SJSA1 (cell line): ENCODE data around the gene HLA-DQA1. TPM values are rescaled to one million over a fixed set of nuclear protein-coding genes. Genes with fewer than 3 reads are reported as not detected.
"Not testable (repeated sequence)": the region's sequence is repeated elsewhere in the genome, so short reads cannot be mapped to it uniquely, and the experiment has no call there.

Experiments
- DNase-seq, 2 experiments: peaks; one replicate each; pipeline ENCODE4 v3.0.0-alpha.2; 2015 to 2020; ENCODE audit warnings: low spot score in 2 of 2, low read depth in 1 of 2
- H3K27ac ChIP-seq: fragments of 250-450 bp; sonication (Bioruptor Pico); 2 replicates; pipeline ENCODE4 v1.5.1; 2020; ENCODE audit warnings: mild to moderate bottlenecking, moderate library complexity
- H3K27me3 ChIP-seq: fragments of 250-450 bp; sonication (Bioruptor Pico); replicated peaks from 2 replicates; pipeline ENCODE4 v1.5.1; 2020; ENCODE audit warnings: mild to moderate bottlenecking, moderate library complexity
- H3K36me3 ChIP-seq: fragments of 250-450 bp; sonication (Bioruptor Pico); 2 replicates; pipeline ENCODE4 v1.5.1; 2020; ENCODE audit warnings: mild to moderate bottlenecking
- H3K4me1 ChIP-seq: fragments of 250-450 bp; sonication (Bioruptor Pico); replicated peaks from 2 replicates; pipeline ENCODE4 v1.6.1; 2021; ENCODE audit warnings: mild to moderate bottlenecking
- H3K4me3 ChIP-seq: fragments of 250-450 bp; sonication (Bioruptor Pico); 2 replicates; pipeline ENCODE4 v1.5.1; 2020; ENCODE audit warnings: mild to moderate bottlenecking
- H3K9me3 ChIP-seq: fragments of 250-450 bp; sonication (Bioruptor Pico); replicated peaks from 2 replicates; pipeline ENCODE4 v1.5.1; 2020; ENCODE audit warnings: mild to moderate bottlenecking
- total RNA-seq: library from RNA; depleted of rRNA; stranded (reverse); fragments of >200 nt; shearing (Covaris generic); gene quantifications from 2 replicates; pipeline ENCODE4 v1.2.3, GENCODE V29; 2014

HLA-DQA1 gene
- total RNA-seq, 1 experiment from 2014 or later, result not detected

DNA sequence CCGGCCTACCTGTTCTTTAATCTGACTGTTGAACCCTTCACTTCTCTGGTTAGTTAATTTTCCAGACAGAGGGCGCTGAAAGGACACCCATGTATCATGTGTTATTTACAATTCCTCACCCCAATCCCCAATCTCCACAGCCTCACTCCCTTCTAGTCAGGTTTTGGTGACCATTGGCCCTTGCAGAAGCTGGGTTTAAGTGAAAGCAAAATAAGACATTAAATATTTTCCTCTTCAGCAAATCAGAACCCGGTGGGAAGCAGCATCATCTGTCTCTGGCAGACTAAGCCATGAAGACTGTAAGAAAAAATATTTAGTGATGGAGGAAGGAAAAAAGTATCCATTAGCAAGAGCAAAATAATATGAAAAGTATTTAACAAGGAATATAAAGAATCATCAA lies 9.4 kb upstream of the HLA-DQA1 start:
- H3K4me1 ChIP-seq, result no peaks in the 10 kb centered on the region
- peaks cover 9% of the 10 kb centered on the region for H3K27me3 ChIP-seq
- no peak for DNase-seq
- no peak overlapping the region for H3K27ac ChIP-seq
- no peak overlapping the region for H3K4me3 ChIP-seq
- no peaks in the 10 kb centered on the region for H3K36me3 ChIP-seq
- no peaks in the 10 kb centered on the region for H3K9me3 ChIP-seq

DNA sequence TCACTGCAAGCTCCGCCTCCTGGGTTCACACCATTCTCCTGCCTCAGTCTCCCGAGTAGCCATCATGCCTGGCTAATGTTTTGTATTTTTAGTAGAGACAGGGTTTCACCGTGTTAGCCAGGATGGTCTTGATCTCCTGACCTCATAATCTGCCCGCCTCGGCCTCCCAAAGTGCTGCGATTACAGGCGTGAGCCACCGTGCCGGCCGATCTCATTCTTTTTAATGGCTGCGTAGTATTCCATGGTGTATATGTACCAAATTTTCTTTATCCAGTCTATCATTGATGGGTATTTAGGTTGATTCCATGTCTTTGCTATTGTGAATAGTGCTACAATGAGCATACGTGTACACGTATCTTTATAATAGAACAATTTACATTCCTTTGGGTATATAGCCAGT lies 7.4 kb upstream of the HLA-DQA1 start:
- not testable (repeated sequence) for H3K4me3 ChIP-seq, H3K36me3 ChIP-seq, H3K4me1 ChIP-seq, H3K9me3 ChIP-seq, DNase-seq, H3K27ac ChIP-seq
- peaks cover 13% of the 10 kb centered on the region for H3K27me3 ChIP-seq

DNA sequence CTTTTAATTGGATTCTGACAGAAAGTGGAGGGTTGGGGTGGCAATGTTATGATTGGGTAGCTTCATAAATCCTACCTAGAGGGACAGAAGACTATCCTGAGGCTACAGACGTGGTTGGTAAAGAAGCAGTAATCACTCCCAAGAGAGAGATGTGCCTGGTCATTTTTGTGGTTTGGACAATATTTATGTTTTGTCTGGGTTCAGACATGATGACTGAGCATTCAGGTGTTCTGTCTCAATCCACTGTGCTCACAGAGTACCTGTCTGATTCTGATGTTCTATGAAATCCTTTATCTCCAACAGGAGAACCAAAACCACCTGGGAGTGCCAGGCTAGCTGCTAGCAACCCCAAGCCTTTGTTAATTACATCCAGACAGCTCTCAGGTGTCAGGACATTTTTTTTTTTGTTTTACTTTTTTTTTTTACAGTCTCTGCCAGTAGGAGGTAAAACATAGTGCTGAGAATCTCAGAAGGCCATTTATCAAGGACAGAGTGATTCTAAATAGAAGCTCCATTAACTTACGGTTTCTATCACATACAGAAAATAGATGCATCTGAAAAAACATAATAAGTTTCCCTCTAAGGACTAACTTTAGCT lies 1.6 kb upstream of the HLA-DQA1 start:
- Histone ChIP-seq H3K4me1 (no peaks in the 10 kb centered on the region), H3K9me3 (no peaks in the 10 kb centered on the region)
- no peak for DNase-seq

GRCh38 chr6:32637883-32638282 lies 677 bp downstream of the HLA-DQA1 start:
- no peak for DNase-seq
- Histone ChIP-seq H3K36me3 (no peaks in the 10 kb centered on the region), H3K27me3 (peaks cover 14% of the 10 kb centered on the region), H3K27ac (no peak overlapping the region), H3K4me1 (no peaks in the 10 kb centered on the region), H3K4me3 (no peak overlapping the region), H3K9me3 (no peaks in the 10 kb centered on the region)

More for the DNA sequence above, 1.6 kb upstream of the HLA-DQA1 start:
- Histone ChIP-seq H3K27me3 (peaks cover 20% of the 10 kb centered on the region), H3K36me3 (no peaks in the 10 kb centered on the region), H3K27ac (no peak overlapping the region), H3K4me3 (no peak overlapping the region)

GRCh38 chr6:32638532-32639219 lies 1.5 kb downstream of the HLA-DQA1 start:
- H3K27me3 ChIP-seq, result peaks cover 9% of the 10 kb centered on the region
- DNase-seq, result no peak
- no peaks in the 10 kb centered on the region for H3K36me3 ChIP-seq

DNA sequence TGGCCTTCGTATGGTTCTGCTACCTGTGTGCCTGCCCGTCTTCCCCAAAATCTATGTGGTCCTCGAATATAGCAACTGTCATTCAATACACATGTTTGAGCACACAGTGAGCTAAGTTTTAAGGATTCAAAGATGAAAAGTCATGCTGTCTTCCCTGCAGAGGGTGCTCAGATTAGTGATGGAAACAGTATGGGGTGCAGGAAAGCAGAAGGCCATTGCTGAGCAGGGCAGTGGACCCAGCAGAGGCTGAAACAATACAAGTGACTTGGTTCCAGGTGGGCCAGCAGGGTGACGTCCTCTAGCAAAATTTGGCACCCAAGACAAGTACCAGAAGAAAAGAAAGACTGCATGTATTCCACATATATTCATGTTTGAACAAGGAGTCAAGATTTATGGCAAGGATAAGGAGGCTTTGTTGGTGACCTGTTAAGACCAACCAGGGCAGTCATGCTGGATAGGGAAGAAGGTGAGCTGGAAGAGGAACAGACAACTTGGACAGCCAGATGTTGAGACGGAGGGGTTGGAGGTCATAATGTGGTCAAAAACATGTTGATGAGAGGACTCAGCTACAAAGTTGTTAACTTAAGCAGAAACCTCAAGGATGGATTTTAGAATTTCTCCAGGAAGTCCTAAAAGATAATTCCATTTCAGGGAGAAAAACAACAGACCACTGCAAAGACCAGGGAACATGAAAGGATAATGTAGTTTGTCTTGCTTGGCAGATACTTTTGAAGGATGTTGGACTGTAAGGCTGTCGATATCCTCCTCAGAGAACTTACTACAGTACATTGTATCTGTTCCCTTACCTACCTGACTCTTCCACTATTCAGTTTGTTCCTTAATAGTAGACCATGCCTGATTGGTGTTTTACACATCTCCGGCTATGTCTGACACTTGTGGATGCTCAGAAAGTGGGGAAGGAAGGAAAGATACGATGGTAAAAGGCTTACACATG lies 2.5 kb downstream of the HLA-DQA1 start:
- Histone ChIP-seq H3K36me3 (no peaks in the 10 kb centered on the region), H3K27me3 (peaks cover 9% of the 10 kb centered on the region), H3K4me3 (no peak overlapping the region), H3K27ac (no peak overlapping the region), H3K4me1 (no peaks in the 10 kb centered on the region), H3K9me3 (no peaks in the 10 kb centered on the region)
- DNase-seq, result no peak

More at GRCh38 chr6:32638532-32639219, 1.5 kb downstream of the HLA-DQA1 start:
- no peak overlapping the region for H3K4me3 ChIP-seq
- H3K9me3 ChIP-seq, result no peaks in the 10 kb centered on the region
- H3K27ac ChIP-seq, result no peak overlapping the region
- H3K4me1 ChIP-seq, result no peaks in the 10 kb centered on the region

GRCh38 chr6:32641122-32641521 lies 3.9 kb downstream of the HLA-DQA1 start:
- H3K4me1 ChIP-seq, result no peaks in the 10 kb centered on the region
- no peaks in the 10 kb centered on the region for H3K9me3 ChIP-seq
- H3K27ac ChIP-seq, result no peak overlapping the region
- H3K4me3 ChIP-seq, result no peak overlapping the region
- no peaks in the 10 kb centered on the region for H3K27me3 ChIP-seq
- no peak for DNase-seq
- no peaks in the 10 kb centered on the region for H3K36me3 ChIP-seq

GRCh38 chr6:32641785-32642719 lies 4.8 kb downstream of the HLA-DQA1 start:
- H3K9me3 ChIP-seq, H3K4me1 ChIP-seq, H3K4me3 ChIP-seq, H3K27ac ChIP-seq, H3K36me3 ChIP-seq, DNase-seq, H3K27me3 ChIP-seq: not testable (repeated sequence)

DNA sequence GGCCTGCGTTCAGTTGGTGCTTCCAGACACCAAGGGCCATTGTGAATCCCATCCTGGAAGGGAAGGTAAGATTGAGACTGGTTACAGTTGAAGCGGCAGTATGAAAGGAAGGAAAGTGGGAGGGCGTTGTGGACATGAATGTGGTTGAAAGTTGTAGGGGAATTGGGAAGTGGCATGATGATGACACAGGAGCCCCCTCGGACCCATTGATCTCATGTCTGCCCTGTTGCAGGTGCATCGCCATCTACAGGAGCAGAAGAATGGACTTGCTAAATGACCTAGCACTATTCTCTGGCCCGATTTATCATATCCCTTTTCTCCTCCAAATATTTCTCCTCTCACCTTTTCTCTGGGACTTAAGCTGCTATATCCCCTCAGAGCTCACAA lies 5.5 kb downstream of the HLA-DQA1 start:
- no peaks in the 10 kb centered on the region for H3K9me3 ChIP-seq
- no peak overlapping the region for H3K27ac ChIP-seq
- H3K4me3 ChIP-seq, result no peak overlapping the region
- H3K36me3 ChIP-seq, result no peaks in the 10 kb centered on the region
- H3K4me1 ChIP-seq, result no peaks in the 10 kb centered on the region
- DNase-seq, result no peak
- no peaks in the 10 kb centered on the region; the same call in 1 of the 2 replicates for H3K27me3 ChIP-seq

DNA sequence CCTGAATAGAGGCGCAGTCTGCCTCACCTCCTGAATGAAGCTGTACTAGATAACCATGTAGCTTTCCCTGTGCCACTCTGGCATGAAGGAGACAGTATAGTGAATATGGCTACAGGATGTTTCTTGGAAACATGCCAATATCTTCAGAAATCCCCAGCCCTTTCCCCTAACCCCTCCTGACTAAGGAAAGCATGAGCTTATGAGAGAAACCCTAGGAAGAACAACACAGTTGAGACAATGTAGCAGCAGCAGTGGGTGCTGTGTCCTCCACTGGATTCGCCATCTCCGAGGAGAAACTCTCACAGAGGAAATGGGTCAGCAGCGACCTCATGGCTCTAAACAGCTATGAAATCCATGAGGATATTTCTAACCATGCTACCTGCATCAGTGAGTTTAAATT lies 6.7 kb downstream of the HLA-DQA1 start:
- Histone ChIP-seq H3K27me3 (no peaks in the 10 kb centered on the region; the same call in 1 of the 2 replicates), H3K9me3 (no peaks in the 10 kb centered on the region)

DNA sequence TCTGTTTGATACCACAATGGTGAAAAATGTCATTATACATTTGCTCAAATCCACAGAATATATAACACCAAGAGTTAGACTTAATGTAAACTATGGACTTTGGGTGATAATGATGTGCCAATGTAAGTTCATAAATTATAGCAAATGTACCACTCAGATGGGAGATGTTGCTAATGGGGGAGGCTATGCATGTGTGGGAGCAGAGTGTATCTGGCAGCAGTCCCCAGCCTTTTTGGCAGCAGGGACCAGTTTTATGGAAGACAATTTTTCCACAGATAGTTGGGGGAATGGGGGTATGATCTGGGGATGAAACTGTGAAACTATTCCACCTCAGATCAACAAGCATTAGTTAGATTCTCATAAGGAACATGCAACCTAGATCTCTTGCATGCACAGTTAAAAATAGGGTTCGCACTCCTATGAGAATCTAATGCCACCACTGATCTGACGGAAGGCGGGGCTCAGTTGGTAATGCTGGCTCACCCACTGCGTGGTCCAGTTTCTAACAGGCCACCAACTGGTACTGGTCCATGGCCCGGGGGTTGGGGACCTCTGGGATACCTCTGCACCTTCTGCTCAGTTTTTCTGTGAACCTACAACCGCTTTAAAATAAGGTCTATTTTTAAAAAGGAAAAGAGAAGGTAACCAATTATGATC lies 8.0 kb downstream of the HLA-DQA1 start:
- Histone ChIP-seq H3K27ac (no peak overlapping the region), H3K36me3 (no peaks in the 10 kb centered on the region), H3K4me3 (no peak overlapping the region), H3K4me1 (no peaks in the 10 kb centered on the region), H3K9me3 (no peaks in the 10 kb centered on the region), H3K27me3 (no peaks in the 10 kb centered on the region; the same call in 1 of the 2 replicates)
- no peak for DNase-seq

More for the DNA sequence above, 6.7 kb downstream of the HLA-DQA1 start:
- no peaks in the 10 kb centered on the region for H3K36me3 ChIP-seq
- H3K4me1 ChIP-seq, result no peaks in the 10 kb centered on the region
- H3K4me3 ChIP-seq, result no peak overlapping the region
- H3K27ac ChIP-seq, result no peak overlapping the region
- DNase-seq, result no peak

GRCh38 chr6:32655203-32655710 lies 18.1 kb downstream of the HLA-DQA1 start:
- Histone ChIP-seq H3K27ac (no peak overlapping the region), H3K36me3 (no peaks in the 10 kb centered on the region), H3K9me3 (no peaks in the 10 kb centered on the region), H3K4me3 (no peak overlapping the region), H3K4me1 (no peaks in the 10 kb centered on the region), H3K27me3 (peaks cover 5% of the 10 kb centered on the region; the same call in 1 of the 2 replicates)
- DNase-seq, result no peak
